Renal cortical epithelial cell (primary cell): ENCODE results near the gene KIF1B. TPM values are rescaled to one million over a fixed set of nuclear protein-coding genes. Genes with fewer than 3 reads are reported as not detected.
A peak's percentile ranks its signal among the peaks of the same experiment; 100 is the strongest.

Experiments used
- DNase-seq: peaks from one replicate; pipeline ENCODE4 v3.0.0-alpha.2; 2011; ENCODE audit warnings: low read depth
- total RNA-seq: library from RNA; depleted of rRNA; stranded (reverse); fragments of >200 nt; gene quantifications from 2 replicates; pipeline ENCODE4 v1.2.3, GENCODE V29; 2014

KIF1B gene
- total RNA-seq, 1 donor from 2014 or later = 54.8 TPM

- DNase-seq = no peak
Measured at GRCh38 chr1:10278880-10279279, 68.5 kb downstream of the KIF1B start.

- DNase-seq = peak; percentile 20
Measured at GRCh38 chr1:10280439-10281350, 70.3 kb downstream of the KIF1B start.

DNA sequence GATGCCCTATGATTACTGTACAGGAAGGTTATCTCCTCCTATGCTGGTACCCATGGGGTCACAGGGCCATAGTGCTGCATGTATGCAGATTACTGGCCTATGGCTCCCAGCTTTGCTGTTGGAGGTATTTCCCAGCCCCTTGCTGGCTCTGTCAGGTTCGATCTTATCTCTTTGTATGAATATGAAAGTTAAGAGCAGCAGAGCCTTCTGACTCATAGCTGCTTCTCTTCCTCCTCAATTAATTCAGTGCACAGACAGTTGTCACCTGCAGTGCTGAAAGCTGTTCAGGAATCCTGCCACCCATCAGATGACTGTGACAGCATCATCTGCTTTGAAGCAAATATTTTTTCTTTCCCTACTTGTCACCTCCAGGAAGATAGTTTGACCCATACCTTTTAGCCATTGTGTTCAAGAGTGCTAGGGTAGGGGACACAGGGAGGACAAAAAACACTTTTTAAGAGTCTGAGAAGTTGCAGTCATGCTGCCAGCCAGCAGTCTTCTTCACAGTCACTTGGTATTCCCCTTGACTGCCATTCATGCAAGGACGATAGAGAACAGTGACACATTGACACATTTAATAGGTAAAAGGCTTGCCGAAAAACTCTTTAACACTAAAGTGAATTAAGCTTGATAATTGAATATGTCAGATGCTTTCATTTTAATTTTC lies 73.1 kb downstream of the KIF1B start:
- no peak for DNase-seq

GRCh38 chr1:10286244-10286643 lies 75.9 kb downstream of the KIF1B start:
- DNase-seq = peak; percentile 18

DNA sequence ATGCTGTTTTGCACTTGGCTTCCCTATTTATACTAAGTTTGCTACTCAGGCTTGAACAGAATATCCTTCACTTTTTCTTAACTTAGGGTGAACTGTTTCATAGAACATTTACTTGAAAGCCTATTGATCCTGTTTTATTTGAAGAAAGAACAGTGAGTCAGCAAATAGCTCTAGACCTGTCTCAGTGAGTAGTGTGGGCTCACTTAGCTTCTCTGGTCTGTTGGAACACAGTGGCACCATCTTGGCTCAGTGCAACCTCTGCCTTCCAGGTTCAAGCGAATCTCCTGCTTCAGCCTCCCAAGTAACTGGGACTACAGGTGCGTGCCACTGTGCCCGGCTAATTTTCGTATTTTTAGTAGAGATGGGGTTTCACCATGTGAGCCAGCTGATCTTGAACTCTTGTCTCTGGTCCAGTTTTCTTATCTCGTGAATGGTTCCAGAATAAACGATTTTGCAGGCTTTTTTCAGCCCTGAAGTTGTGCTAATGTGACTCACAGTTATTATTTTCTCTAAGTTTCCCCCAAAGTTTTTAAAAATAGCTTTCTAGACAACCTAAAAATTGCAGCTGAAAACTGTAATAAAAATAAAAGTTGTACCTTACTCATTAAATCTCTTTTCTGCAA lies 76.8 kb downstream of the KIF1B start:
- DNase-seq = peak; percentile 22

GRCh38 chr1:10288029-10288615 lies 77.8 kb downstream of the KIF1B start:
- peak; percentile 67 for DNase-seq

DNA sequence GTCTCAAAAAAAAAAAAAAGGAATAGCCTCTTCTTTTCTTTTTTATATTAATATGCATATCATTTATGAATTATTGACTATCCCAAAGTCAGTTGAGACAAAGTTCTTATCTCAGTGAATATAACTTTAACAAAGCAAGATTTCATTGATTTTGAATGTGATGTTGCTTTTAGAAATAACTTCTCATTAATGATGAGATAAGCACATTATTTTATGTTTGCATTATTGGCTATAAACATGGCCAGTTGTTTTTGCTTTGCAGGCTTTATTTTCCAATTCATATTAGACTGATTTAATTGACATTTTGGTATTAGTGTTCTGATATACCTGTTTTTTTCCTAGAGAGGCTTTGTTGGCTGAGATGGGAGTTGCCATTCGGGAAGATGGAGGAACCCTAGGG lies 81.3 kb downstream of the KIF1B start:
- no peak for DNase-seq

GRCh38 chr1:10292188-10292587 lies 81.8 kb downstream of the KIF1B start:
- DNase-seq = no peak

GRCh38 chr1:10295481-10296085 lies 85.2 kb downstream of the KIF1B start:
- DNase-seq = no peak

DNA sequence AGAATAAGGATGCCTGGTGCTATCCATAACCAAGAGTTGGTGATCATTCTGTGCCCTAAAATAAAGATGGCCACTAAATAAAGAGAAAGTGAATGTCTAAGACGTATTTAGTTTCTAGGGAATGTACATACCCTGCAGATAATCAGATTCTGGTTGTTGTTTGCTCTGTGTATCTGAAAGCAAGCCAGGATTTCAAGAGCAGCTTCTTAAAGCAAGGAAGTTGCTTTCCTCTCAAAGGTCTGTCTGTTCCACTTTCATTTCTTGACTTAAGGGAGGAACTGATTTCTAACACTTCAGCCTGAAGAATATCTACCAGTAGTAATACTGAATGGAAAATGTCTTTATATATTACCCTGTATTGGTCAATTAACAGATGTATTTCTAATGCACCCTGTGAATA lies 88.8 kb downstream of the KIF1B start:
- DNase-seq = no peak

GRCh38 chr1:10302416-10302815 lies 92.0 kb downstream of the KIF1B start:
- DNase-seq = no peak

DNA sequence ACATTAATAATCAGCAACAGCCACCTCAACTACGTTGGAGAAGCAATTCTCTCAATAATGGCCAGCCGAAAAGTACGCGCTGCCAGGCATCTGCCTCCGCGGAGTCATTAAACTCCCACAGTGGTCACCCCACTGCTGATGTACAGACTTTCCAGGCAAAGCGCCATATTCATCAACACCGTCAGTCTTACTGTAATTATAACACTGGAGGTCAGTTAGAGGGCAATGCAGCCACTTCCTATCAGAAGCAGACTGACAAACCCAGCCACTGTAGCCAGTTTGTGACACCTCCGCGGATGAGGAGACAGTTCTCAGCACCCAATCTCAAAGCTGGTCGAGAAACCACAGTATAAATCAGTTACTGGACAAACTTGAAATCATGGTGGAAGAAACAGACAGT lies 93.9 kb downstream of the KIF1B start:
- no peak for DNase-seq

- no peak for DNase-seq
Measured at GRCh38 chr1:10306435-10306834, 96.1 kb downstream of the KIF1B start.

- DNase-seq = peak; percentile 27
Measured at GRCh38 chr1:10308001-10308400, 97.6 kb downstream of the KIF1B start.

- DNase-seq = no peak
Measured at GRCh38 chr1:10309243-10310011, 99.1 kb downstream of the KIF1B start.

GRCh38 chr1:10316752-10317151 lies 106.4 kb downstream of the KIF1B start:
- DNase-seq = no peak

- DNase-seq = no peak
Measured at GRCh38 chr1:10319750-10320149, 109.4 kb downstream of the KIF1B start.

DNA sequence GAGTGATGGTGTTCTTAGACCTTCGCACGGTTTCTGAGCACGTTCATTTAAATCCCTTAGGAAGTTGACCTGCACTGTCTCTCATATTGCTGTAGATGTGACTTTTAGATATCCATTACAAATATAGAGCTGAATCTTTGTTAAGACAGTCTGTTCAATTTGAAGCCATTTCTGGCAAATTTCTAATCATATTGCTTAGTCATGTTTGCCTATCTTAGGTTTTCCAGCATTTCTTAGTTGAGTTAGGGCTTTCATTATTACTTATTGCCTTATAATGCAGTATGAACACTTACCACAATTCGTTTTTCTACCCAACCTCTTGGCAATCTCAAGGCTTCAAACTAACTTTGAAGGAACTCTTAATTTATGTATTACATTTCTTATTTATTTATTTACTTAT lies 110.0 kb downstream of the KIF1B start:
- no peak for DNase-seq

- no peak for DNase-seq
Measured at GRCh38 chr1:10322821-10323220, 112.5 kb downstream of the KIF1B start.

GRCh38 chr1:10324627-10325026 lies 114.3 kb downstream of the KIF1B start:
- no peak for DNase-seq

DNA sequence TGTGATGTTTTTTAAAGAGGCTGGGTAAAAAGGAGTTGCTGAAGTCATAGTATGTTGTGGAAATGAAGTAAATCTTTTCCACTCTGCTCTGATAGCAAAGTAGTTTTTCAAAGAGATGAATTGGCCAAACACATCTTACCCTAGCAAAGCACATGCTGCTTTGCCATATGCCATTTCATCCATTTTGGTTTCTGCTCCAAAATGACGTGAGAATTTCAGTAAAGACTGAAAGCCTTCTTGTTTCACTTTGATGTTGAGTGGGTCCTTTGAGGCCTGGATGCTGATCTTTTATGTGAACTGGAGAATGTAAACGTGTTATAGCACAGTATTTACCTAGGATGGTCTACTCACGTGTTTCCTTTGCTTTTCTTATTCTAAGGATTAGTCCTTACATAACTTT lies 115.2 kb downstream of the KIF1B start:
- no peak for DNase-seq
